HG02981 (cell line): Measurements from ENCODE around the gene RYR2.
"Not testable (repeated sequence)": the region's sequence is repeated elsewhere in the genome, so short reads cannot be mapped to it uniquely, and the experiment has no call there.

ENCODE experiments used
- ATAC-seq: cut with Tn5 transposase; IDR thresholded peaks from one replicate; pipeline ENCODE4 v1.9.1; 2021; ENCODE audit warnings: mild to moderate bottlenecking, moderate library complexity; ENCODE audit not compliant: unreplicated experiment

RYR2 gene

DNA sequence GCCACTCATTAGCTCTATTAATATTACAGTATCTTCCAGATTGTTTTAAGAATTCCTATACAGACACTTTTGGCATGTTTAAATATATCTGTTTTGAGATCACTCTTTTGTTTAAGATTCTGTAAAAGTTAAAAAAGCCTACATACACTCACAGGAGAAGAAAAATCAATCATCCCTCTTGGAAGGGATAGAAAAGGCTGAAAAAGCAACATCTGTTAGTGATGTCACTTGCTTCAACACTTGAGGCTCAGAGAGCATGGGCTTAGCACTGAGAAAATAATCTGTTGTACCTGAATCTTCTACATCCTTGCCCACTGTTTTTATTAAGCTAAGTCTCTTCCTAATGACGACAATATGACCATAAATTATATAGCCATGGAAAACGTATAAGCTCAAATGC is 721.8 kb downstream of the RYR2 start:
- ATAC-seq: no peak

DNA sequence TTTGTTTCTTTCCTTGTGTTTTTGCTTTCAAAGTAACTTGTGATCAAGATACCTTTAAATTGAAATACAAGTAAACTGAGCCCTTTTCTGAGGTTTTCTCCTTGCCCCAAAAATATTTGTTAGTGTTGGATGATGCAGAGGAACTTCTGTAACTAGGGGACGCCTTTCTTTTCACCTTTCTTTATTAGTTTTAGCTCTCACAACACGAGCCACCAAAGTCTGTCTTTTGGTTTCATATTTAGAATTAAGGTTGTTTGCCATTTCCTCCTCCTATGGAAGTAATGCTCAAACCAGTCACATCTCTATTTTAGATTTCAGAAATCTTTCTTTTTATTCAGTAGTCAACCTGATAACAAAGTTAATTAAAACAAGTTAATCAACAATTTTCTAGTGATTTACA is 727.9 kb downstream of the RYR2 start:
- no peak for ATAC-seq

DNA sequence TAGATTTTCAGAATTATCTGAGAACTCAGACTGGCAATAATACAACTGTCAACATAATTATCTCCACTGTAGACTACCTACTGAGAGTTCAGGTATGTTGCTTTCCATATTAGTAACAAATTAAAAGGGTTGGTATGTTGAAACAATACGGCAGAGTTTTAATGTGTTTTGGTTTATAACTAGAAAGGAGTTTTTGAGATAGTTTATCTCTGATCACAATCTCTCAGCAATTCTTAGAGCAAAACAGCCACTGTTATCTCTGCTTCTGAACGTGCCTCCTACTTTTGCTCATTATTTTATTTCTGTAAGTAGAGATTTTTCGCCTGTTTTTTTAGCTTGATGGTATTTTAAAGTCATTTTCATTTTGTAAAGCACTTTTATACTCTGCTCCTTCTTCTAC is 730.0 kb downstream of the RYR2 start:
- no peak for ATAC-seq

DNA sequence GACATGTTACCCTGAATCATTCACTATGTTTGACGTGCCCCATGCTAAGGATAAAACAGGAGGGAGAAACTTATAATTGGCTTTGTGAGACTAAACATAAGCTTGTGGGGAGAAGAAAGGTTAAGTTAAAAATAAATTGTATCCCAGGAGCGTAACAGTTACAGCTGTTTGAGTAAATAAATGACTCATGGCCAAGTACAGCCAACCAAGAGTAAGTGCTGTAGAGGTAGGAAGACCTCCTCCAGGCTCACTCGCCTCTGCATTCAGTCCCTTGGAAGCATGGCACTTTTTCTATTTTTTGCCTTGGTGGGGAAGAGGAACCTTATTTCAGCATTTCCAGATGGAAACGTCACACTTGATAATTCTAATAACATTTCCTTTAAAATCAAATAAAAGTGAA is 732.3 kb downstream of the RYR2 start:
- ATAC-seq: no peak

DNA sequence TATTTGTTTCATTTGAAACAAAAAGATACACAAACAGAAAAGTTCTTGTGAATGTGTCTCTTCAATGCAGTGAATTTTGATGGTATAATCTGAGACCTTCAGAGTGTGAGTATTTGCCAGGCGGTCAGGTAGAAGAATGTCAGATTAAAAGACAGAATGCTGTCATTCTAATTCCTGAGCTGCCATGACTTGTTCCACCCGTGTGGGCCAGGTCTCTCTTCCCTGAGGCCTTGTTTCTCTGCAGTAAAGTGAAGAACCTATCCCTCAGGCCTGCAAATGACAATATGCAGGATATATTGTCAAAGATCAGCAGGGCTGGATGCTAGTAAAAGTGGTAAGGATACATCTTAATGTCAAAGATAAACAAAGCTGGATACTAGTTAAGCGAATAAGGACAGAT is 737.4 kb downstream of the RYR2 start:
- ATAC-seq: no peak

DNA sequence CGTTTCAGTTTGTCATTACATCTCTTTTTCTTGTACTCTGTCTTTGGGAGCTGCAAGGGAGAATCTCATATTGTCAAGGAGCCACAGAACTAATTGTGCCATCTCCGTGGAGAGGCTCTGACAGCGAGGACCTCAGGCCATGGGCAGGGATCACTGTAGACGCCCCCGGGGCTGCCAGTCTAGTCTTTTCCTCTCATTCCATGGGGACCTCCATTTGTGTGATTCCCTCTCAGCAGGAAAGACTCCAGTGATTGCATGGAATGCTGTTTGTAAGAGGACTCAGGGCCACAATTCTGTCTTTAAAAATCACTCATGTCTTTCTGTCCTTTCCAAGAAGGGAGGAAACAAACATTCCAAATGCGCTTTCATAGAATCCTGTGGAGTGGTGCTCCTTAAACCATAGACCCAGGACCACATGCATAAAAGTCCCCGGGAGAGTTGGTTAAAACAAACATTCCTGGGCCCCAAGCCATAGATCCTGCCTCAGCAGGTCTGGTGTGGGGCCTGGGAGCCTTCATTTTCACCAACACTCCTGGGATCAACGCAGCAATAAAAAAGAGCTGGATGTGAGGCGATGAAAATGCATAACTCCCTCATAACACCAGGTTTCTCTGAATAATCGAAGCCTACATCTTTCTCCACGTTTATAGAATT is 744.2 kb downstream of the RYR2 start:
- ATAC-seq: no peak

DNA sequence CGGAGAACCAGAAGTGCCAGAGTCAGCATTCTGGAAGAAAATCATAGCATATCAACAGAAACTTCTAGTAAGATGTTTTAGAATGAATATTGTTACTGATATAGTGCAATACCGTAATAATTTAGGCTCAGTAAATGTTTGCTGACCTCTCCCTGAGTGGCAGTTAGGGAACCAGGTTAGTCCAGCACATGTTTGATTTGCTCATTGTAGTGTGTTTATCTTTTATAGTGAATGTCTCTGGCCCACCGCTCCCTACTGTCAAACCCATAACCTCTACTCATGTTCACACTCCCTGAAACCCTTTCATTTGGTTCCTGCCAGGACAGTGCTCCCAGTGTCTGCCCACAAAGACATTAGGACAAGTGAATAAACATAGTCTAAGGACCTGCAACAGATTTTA is 746.1 kb downstream of the RYR2 start:
- ATAC-seq: no peak

DNA sequence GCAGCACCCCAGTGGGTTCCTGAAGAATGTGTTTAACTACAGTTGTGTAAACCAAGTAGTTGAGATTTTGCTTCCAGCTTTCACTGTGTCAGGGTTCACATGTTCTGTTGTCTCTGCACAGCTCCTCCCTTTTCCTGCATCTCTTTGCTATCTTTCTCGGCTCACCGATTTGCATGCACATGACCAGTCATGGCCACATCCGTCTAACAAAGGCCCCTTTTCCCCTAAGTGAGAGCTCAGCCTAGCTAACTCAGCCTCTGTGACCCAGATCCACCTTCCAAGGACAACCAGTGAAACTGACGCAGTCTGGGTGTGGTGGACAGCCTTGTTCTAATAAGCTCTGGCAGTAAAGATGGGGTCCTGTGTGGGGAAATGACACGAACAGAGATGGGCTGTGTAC is 747.6 kb downstream of the RYR2 start:
- ATAC-seq: no peak

DNA sequence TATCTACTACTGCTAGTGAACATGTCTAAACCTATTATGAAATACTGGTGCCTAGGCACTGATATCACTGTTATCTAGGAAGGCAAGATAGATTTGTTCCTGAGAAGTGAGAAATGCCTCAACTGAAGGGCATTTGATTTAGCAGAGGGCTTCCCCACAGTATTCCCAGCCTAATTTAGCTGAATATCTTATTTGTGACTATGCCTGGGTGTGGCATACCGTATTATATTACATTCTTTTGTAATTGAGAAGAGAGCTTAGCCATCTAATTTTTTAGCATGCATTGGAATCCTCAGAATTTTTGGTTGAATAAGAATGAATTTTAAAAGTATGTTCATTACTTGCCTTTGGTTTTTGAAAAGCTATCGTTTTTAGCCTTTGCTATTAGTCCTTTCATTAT is 749.6 kb downstream of the RYR2 start:
- ATAC-seq: no peak

DNA sequence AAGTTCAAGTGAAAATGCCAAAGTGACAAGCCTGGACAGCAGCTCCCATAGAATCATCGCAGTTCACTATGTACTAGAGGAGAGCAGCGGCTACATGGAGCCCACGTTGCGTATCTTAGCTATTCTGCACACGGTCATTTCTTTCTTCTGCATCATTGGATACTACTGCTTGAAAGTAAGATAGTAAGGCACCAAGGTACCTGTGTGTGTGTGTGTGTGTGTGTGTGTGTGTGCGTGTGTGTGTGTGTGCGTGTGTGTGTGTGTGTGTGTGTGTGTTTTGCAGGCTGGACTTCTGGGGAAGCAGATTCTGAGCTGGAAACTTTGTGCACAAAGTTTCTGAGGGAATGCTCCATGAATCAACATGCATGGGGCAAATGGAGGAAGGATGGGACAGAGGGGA is 750.2 kb downstream of the RYR2 start:
- no peak for ATAC-seq

DNA sequence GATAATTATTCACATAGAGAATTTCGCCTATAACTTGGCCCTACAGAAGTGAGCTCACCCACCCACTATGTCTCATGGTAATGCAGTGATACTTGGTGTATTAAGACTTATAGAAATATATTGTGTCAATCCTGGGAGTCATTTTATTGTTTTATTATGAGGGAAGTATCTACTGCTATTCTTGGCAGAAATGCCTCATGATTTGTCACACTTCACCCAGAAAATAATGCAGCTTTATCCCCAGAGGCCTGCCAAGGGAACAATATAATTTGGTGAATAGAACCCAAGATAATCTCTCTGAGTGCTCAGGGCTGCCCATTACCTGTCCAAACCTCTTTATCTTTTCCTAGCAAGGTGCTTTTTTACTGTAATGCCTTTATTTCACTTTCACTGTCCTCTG is 750.7 kb downstream of the RYR2 start:
- ATAC-seq: no peak

DNA sequence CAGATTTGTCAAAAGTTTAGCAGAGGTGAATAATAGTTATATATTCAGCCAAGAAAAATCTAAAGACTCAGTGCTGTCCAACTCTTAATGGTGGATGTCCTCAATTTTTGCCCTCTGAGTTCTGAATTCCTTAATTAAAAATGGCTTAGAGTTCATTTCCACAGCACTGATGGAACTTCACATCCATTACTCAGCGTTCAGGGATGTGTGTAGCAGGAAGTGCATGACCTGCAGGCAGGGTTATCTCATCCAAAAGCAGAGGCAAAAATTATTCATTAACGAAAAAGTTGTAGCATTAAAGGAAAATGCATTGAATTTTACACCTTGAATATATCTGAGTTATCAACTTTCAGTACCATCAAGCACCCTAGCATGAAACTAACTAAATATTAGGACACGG is 752.1 kb downstream of the RYR2 start:
- ATAC-seq: no peak

DNA sequence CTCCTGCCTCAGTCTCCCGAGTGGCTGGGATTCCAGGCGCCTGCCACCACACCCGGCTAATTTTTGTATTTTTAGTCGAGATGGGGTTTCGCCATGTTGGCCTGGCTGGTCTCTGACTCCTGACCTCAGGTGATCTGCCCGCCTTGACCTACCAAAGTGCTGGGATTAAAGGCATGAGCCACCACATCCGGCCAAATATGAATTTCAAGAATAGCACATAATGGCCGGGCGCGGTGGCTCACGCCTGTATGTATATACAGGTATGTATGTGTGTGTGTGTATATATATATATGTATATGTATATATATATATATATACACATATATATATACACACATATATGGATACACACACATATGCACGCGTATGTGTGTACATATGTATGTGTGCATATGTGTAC is 753.6 kb downstream of the RYR2 start:
- ATAC-seq: no peak

DNA sequence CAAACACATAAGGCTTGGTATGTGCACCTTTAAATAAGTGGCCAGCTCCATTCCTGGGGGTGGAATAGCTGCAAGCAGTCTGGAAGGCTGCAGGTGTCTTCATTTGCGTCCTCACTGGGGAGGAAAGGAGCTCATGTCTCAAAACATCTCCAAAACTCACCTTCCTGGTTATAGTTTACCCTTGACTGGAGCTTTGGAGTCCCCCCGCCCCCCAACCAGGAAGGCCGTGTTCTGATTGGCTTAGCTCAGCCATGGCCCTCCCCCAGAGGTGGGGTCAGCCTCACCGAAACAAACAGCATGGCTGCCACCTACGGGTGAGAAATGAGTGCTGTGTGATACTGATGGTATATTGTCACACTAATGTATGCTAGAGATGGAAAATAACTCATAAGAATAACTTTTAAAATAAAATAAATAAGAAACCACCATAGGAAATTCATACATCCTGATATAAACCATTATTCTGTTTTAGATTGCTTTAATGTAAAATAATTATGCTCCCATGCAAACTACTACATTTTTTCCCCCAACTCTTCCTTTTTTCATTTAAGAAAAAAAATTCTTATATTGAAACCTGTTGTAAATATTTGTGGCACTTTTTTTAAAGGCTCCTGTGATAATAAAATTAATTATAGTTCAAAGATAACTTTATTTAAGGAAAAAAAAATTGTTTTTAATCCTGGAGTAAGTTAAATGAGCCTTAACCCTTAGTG is 757.9 kb downstream of the RYR2 start:
- ATAC-seq: peak; percentile 100

DNA sequence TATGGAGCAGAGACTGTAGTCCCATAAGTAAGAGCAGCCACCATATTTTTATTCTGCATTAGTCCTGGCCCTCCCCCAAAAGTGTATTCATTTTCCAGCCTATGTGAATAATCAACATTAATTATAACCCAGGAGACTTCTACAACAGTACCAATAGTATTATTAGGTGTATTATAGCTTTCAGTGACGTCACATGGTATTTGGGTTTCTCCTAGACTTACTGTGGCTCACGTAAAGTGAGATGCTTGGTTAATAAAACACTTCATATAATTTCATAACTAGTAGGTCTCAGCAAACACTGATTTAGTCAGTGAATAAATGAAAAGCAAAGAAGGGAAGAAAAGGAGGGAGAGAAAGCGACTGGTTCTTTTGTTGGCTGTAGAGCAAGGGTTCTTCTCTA is 762.5 kb downstream of the RYR2 start:
- no peak for ATAC-seq

DNA sequence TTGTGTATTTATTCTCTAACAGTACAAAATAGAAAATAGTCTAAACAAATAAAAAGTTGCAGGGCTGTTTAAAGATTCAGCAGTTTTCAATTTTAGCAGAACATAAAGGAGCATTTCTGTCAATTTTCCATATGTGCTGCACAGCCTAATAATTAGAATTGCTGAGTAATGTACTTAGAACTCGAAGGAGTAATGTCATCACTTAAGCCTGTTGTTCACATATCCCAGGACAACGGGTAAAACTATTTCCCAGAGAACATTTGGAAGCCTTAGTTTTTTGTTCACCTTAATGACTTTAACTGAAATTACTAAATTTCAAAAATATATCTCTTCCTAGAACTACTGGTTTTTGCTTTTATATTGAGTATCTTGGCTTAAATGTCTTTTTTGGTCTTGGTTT is 767.1 kb downstream of the RYR2 start:
- ATAC-seq: no peak

DNA sequence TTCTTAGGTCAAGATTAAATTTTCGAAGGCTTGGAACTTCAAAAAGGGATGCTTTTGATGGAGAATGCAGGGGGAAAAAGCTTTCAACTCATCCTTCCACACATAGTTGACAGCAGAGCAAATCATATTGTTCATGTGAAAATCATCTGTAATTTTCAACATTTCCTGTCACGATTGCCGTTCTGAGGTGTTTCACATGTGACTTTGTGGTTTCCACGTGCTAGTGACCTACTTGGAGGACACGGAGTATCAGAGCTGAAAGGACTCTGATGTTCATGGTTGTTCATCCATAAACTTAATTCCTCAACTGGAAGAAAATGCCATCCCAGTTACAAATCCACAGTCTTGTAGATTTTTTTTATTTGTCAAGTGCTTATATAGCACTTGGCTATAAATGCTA is 769.6 kb downstream of the RYR2 start:
- no peak for ATAC-seq

DNA sequence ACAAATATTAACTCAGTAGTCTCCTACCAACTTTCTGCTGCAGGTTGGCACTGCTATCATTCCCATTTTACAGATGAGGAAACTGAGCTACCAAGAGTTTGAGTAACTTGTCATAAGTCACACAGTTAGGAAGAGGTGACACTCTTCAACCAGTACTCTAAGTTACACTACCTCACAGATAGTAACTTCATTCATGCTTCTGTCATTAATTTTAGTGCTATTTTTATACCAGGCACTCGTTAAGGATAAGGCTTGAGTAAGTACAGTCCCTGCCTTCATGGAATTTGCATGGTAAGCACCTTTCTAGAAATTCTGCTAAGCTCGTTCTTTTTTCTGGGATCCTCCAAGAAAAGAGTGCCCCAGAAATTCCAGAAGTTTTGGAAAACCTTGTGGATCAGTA is 770.1 kb downstream of the RYR2 start:
- ATAC-seq: no peak

DNA sequence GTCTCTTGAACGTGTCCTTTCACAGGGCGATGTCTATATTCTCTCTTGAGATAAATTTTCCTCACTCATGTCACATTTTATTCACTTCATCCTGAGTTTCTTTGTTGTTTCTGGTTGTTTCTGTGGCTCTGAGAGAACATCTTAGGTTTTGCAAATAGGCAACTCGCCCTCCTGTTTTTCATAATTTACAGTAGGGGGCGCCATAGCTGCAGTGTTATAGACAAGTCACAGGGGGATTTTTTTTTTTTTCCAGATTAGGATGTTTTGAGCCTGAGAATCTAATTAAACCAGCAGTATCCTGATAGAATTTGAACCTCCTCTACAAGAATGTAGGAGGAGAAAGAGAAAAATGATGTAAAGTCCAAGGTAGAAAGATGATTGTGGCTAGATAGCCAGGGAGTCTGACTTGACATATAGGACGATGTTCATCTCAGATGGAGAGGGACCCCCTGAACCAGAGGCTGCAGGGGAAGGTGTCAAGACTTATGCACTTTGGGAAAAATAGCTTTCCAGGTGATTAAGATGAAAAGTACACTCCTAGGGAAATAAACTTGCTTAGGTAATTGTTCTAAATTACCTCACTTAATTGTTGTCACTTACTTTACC is 772.4 kb downstream of the RYR2 start:
- ATAC-seq: no peak

DNA sequence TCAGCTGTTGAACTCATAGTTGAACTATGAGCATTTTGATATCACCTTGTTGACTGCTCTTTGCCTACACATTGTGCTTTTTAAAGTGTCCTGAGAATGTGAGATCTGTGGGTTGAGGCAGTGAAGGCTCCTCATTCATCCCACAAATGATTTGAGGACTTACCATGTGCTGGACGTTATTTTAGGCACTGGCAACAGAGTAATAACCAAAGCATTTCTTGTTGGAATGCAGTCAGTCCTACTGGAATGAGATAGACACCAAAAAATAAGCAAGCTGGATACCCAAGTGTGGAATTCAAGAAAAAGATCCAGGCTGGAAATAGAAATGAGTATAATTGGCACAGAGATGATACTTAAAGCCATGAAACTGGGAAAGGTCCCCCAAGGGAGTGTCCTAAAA is 775.3 kb downstream of the RYR2 start:
- ATAC-seq: no peak

DNA sequence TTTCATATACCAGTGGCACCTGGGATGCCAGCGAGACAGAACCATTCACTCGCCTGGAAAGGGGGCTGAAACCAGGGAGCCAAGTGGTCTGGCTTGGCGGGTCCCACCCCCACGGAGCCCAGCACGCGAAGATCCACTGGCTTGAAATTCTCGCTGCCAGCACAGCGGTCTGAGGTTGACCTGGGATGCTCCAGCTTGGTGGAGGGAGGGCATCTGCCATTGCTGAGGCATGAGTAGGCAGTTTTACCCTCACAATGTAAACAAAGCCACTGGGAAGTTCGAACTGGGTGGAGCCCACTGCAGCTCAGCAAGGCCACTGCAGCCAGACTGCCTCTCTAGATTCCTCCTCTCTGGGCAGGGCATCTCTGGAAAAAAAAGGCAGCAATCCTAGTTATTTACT is 778.6 kb downstream of the RYR2 start:
- ATAC-seq: not testable (repeated sequence)

DNA sequence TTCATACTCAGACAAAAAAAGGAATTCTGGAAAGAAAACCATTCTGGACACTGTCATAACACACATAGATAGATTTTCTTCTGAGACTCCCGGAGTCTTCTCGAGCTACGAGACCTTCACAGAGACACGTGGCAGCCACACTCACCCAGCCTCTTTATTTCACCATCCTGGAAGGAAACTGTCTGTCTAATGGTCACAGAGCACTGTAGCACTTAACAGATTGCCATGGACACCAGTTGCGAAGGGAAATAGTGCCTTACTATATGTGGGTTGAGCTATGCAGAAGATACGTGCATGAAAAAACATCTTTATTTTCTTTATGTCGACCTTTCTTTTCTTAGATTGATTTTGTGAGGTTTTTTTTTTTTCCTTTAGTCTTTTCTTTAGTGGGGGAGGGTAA is 790.9 kb downstream of the RYR2 start:
- ATAC-seq: no peak

DNA sequence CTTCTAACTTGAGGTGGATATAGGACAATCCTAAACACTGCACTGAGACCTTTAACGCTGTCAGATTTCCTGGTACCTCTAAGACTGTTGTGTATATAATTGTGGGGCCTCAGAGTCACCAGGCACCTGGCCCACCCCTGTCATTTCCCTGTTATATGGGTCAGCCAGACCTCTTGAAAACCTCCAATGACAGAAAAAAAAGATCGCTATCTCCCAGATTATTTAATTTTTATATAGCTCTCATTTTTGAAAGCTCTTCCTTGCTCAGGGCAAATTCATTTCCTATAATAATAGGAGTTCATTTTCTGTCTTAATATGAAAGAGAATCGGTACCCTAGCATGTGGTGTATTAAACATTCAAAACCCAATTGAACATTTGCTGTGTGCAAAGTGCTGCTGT is 792.1 kb downstream of the RYR2 start:
- ATAC-seq: no peak
